Suprapubic skin (tissue), 4 donors: ENCODE measurements around the gene TNFRSF25.

Experiments used
- EP300 ChIP-seq: sonication (generic); formaldehyde crosslinking; IDR thresholded peaks from one replicate; pipeline ENCODE4 v1.6.1; 2017; ENCODE audit warnings: antibody characterized with exemption
- POLR2A ChIP-seq, 2 donors: fragments of 450-650 bp; IDR thresholded peaks; one replicate each; pipeline ENCODE4 v1.6.1; 2017; ENCODE audit warnings: antibody characterized with exemption in 2 of 2, mild to moderate bottlenecking in 2 of 2, moderate library complexity in 2 of 2
- POLR2AphosphoS5 ChIP-seq, 3 donors: sonication (generic); formaldehyde crosslinking; IDR thresholded peaks; one replicate each; pipeline ENCODE4 v1.6.1; 2017; ENCODE audit warnings: antibody characterized with exemption in 3 of 3
- TF ChIP-seq, protein P1 (sequence below), 2 donors: fragments of 200-600 bp in 1 of 2; fragments of 450-650 bp in 1 of 2; sonication (generic) in 1 of 2; IDR thresholded peaks; one replicate each; pipeline ENCODE4 v1.5.1; 2016 to 2019; ENCODE audit warnings: antibody characterized with exemption in 2 of 2, mild to moderate bottlenecking in 1 of 2, moderate library complexity in 1 of 2

DNA sequence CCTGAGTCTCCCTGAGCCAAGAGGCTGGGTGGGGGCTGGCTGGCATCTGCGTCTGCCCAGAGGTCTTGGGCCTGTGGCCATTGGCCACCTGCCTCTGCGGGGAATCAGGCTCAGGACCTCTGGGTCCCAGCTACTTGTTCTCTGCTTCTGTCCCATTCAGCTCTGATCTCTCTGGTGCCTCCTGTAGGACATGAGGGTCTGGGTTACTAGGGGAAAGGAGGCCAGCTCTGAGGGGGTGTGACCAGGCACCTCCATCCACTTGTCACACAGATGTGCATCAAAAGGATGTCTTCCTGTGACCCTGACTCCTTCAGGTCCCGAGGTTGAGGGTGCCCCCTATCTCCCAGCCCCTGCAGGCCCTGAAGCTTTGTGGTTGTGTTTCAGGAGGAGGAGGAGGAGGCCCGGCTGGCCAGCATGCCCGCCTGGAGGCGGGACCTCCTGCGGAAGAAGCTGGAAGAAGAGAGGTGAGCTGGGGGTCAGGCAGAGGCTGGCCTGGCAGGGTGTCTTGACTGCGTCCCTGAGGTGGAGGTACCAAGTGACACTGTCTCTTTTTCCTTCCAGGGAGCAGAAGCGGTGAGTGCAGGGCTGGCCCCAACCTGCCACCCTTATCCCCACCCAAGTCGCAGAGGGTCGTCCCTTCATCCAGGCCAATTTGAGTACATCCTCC, 9.0 kb downstream of the TNFRSF25 start:
- TF ChIP-seq POLR2A (IDR thresholded peaks at IDR 0.05): no peak
- TF ChIP-seq, protein P1, sequence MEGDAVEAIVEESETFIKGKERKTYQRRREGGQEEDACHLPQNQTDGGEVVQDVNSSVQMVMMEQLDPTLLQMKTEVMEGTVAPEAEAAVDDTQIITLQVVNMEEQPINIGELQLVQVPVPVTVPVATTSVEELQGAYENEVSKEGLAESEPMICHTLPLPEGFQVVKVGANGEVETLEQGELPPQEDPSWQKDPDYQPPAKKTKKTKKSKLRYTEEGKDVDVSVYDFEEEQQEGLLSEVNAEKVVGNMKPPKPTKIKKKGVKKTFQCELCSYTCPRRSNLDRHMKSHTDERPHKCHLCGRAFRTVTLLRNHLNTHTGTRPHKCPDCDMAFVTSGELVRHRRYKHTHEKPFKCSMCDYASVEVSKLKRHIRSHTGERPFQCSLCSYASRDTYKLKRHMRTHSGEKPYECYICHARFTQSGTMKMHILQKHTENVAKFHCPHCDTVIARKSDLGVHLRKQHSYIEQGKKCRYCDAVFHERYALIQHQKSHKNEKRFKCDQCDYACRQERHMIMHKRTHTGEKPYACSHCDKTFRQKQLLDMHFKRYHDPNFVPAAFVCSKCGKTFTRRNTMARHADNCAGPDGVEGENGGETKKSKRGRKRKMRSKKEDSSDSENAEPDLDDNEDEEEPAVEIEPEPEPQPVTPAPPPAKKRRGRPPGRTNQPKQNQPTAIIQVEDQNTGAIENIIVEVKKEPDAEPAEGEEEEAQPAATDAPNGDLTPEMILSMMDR (IDR thresholded peaks at IDR 0.05): no peak
- TF ChIP-seq POLR2AphosphoS5 (IDR thresholded peaks at IDR 0.05): no peak
- TF ChIP-seq EP300: no peak
